Measurements from ENCODE around the gene AGER.
A peak's percentile ranks its signal among the peaks of the same experiment; 100 is the strongest.

The AGER gene

DNA sequence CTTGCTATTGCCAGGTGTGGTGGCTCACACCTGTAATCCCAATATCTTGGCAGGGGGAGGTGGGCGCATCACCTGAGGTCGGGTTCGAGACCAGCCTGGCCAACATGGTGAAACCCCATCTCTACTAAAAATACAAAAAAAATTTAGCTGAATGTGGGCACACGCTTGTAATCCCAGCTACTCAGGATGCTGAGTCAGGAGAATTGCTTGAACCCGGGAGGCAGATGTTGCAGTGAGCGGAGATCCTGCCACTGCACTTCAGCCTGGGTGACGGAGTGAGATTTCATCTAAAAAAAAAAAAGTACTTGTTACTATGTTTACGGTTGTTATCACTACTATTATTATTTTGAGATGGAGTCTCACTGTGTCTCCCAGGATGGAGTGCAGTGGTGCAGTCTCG lies 27.2 kb downstream of the AGER start:
- FAIRE-seq (no peak), DNase-seq (ENCODE audit: insufficient read length, low spot score) (no peak)
- no peak for TF ChIP-seq POLR2A (IDR thresholded peaks at IDR 0.05; ENCODE audit: low read depth, low read length)

DNA sequence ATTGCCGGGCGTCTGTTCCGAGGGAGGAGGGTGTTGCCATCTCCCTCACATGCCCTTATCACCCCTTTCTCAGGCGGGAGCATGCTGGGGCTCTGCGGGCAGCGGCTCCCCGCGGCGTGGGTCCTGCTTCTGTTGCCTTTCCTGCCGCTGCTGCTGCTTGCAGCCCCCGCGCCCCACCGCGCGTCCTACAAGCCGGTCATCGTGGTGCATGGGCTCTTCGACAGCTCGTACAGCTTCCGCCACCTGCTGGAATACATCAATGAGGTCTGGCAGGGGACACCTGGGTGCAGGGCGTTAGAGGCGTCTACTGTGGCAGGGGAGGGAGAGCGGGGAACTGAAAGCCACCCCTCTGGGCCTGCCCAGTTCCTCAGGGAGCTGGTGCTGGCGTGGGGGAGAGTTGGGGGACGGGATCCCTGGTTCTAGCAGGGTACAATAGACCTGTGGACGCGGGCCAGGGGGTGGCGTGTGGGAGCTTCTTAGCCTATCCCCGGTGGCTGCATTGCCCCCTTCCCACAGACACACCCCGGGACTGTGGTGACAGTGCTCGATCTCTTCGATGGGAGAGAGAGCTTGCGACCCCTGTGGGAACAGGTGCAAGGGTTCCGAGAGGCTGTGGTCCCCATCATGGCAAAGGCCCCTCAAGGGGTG lies 29.4 kb downstream of the AGER start:
- DNase-seq (ENCODE audit: insufficient read length, low spot score), result peak; percentile 64
- TF ChIP-seq POLR2A (IDR thresholded peaks at IDR 0.05; ENCODE audit: low read depth, low read length), result no peak
- no peak for FAIRE-seq

DNA sequence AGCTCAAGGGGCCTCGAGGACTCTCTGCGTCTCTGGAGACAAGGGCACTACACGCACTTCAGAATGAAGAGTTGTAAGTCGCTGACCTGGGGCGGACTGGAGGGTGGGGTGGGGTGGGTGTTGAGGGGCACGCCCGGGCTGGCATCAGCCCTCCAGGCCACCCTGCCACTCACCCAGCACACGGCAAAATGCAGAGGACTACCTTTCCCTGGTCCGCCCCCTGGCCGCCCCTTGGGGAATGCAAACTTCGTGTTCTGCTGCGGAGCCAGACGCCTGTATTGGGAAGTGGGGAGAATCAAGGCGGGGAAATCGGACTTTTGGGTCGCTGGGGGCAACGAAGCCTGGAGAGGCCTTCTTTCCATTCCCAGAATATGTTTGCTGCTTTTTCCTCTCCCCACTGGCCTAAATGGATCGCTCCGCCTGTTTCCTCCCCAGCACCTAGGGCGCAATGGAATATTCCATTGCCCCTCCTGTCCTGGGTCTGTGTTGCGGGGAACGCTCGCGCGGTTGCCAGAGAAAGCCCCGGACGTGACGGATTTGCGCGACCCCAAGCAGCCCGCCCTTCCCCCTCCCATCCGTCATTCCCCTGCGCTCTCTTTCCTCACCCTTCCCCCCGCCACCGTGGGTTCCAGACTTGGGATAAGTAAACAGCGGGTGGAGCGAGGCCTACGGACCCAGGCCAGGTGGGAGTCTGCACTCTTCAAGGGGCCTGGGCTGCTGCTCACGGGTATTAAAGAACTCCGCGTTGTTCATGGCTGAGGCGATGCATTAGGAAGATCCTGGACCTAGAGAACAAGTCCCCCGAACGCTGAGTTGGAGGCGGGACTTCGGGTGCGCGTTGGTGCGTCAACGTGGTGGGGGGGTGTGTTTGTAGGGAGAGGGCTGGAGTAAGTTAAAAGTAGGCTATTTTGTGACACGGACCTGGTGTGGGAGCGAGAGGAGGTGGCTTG lies 30.2 kb downstream of the AGER start, which contains the start of gene PPT2:
PPT2 (plus strand) TSS at position 578 of the 950 bp plus-strand sequence. CDS start 454 bp downstream, outside the sequence.
- DNase-seq (ENCODE audit: insufficient read length, low spot score) (peak; percentile 86), FAIRE-seq (peak; percentile 66)
- peak; percentile 8; the same call in 1 of the 2 replicates for TF ChIP-seq POLR2A (IDR thresholded peaks at IDR 0.05; ENCODE audit: low read depth, low read length)

DNA sequence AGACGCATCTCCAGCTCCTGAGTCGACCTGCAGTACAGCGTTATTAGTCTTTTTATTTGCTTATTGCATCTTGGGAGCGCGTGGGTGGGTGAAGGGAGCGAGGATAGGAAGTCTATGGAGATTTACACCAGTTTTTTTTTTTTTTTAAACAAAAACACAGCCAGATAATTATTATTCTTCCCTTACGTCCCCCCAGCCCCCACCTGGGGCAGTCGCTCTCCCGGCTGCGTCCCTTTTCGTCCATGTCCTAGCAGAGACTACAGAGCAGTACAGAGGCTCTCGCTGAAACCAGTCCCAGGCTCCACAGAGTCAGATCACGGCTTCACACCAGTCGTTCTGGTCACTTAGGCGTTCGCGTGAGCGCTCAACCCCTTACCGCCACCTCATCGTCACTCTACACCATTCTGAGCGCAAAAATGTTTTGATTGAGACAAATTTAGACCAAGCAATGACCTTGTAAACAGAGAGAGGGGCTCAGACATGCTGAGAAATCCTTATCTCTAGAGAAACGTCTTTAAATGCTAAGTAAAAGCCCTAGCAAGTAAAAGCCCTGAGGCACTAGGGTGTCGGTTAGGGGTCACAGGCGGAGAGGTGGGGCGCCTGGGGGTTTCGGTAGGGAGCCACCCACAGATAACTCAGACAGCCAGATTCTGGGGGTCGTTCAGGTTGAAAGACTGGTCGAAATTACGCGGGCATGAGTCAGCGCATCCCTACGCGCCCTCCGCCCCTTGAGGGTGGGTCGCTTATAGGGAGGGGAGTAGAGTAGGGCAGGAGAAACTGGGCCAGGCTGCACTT lies 31.1 kb downstream of the AGER start:
- no peak for FAIRE-seq
- no peak for DNase-seq (ENCODE audit: insufficient read length, low spot score)
- TF ChIP-seq POLR2A (IDR thresholded peaks at IDR 0.05; ENCODE audit: low read depth, low read length), result no peak

DNA sequence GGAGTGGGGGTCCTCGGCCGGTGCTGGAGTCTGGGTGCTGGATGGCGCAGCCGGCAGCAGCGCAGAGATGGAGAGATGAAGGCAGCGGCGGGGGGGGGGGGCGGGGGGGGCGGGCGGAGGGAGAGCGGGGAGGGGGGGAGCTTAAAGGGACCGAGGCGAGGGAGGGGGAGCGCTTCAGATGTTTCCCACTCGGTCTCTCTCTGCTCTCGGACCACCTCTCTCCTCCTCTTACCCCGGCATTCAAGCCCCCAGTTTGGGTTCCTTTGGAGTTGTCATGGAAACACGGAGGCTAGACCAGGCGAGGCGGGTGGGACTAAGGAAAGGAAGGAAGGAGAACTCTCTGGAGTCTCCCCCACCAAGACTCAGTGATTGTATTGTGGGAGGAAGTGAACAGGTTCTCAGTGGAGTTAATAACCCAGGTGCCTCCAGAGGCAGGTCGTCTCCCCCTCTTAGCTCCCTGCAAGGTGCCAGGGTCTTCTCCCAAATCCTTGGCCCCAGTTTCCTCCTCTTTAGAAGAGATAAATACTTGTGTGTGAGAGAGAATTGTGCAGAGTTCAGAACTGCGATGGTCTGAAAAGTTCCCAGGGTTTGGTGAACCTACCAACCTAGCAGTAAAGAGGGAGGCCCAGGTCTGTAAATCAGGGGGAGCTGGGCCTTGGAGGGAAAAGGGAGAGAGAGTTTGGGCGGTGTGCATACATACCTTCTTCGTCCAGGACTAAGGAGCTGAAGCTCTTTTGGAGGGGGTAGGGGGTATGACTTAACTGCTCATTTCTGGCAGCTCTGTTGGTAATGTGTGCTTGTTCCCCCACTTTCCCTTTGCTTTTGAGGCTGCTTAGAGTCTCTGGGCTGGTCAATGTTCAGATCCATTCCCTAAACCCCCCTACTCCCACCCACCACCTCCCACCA lies 31.9 kb downstream of the AGER start, which contains the start of gene PRRT1:
PRRT1 (minus strand) TSS at position 77 of the 906 bp plus-strand sequence. CDS start 112 bp downstream, outside the sequence.
- FAIRE-seq, result no peak
- no peak for DNase-seq (ENCODE audit: insufficient read length, low spot score)
- no peak for TF ChIP-seq POLR2A (IDR thresholded peaks at IDR 0.05; ENCODE audit: low read depth, low read length)

DNA sequence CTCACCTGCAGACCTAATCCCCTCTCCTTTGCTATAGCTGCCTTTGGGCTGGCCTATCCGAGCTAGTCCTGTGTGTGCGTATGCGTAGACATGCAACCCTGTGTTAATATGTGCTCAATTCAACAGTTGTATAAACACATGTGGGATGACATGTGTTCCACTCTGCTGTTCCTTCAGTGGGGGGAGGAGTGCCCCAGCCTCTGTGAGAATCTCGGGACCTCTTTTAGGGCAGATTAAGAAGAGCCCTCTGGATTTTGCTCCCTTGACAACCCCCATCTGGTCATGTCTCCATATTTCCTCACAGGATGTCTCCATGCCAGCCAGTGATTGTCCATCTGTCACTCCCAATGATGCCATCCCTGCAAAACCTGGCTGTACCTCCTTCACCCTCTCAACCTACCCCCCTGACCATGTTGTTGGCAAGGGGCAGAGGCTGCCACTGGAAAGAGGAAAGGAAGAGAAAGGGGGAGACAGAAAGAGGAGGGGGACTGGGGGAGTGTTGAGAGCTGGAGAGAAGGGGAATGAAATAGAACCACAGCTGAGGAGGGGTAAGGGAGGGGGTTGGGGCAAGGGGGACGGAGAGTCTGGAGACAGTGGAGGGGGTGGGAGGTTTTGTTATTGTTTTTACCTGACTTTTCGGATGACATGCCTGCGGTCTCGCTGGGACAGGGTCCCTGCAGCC lies 32.7 kb downstream of the AGER start:
- no peak for TF ChIP-seq POLR2A (IDR thresholded peaks at IDR 0.05; ENCODE audit: low read depth, low read length)
- FAIRE-seq (no peak), DNase-seq (ENCODE audit: insufficient read length, low spot score) (no peak)

DNA sequence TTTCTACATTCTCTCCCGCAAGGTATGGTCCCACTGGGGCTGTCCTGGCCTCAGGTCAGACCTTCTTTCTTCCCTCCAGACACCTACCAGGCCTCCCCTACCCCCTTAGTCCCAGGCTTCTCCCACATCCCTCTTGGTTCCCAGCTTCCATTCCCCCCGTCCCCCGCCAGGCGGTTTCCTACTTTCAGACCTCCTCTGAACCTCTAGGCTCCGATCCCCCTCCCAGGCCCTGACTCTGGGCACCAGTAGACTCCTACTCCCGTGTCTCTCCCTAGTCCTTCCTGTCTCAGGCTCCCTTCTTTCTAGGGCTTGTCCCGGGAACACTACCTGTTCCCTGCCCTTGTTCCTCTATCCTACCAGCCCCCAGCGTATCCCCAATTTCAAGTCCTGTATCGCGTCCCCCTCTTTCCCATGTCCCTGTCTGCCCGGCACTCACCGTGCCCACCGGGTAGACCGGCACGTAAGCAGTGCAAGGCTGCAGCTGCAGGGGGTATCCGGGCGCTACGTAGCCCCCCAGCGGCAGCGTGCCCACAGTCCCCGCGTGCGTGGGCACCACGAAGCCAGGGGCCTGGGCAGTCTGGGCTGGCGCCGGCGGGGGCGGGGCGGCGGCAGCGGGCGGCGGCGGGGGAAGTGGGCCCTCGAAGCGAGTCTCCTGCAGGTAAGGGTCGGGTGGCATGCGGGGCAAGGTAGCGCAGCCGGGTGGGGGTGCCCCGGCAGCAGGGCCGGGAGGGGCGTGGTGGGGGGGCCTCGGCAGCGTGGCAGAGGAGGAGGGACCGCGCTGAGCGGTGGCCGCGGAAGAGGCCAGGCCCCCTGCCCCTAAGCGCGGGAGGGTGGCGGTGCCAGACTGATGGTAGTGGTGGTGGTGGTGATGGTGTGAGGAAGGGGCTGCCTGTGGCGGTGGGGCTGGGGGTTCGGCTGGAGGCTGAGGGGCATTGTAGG lies 33.9 kb downstream of the AGER start:
- DNase-seq (ENCODE audit: insufficient read length, low spot score) (no peak), FAIRE-seq (no peak)
- no peak for TF ChIP-seq POLR2A (IDR thresholded peaks at IDR 0.05; ENCODE audit: low read depth, low read length)

DNA sequence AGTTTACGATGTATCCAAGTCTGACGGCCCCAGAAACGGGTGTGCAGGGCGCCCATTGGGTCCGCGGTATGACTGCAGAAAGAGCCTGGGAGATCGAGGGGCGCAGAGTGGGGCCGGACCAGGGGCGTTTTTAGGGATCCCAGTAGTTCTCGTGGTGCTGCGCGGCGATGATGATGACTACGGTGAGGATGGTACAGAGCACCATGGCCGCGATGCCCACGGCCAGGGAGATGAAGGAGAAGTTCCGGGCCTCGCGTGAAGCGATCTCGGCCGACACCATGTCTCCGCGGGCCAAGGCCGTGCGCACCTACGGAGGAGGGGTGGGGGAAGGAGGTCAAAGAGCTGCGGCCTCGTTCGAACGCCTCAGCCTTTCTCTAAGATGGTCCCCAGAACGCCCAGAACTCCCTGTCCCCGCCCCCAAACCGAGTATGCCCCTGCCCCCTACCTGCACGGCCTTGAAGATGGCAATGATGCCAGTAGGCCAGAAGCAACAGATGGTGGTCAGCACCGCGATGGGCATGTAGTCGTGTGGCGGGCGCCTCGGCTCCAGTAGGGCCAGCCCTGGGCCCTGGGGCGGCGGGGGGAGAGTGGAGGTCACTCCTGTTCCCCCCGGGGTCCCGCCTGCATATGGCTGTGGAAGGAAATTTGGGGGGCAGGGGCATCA lies 34.8 kb downstream of the AGER start:
- no peak for TF ChIP-seq POLR2A (IDR thresholded peaks at IDR 0.05; ENCODE audit: low read depth, low read length)
- DNase-seq (ENCODE audit: insufficient read length, low spot score) (no peak), FAIRE-seq (no peak)

DNA sequence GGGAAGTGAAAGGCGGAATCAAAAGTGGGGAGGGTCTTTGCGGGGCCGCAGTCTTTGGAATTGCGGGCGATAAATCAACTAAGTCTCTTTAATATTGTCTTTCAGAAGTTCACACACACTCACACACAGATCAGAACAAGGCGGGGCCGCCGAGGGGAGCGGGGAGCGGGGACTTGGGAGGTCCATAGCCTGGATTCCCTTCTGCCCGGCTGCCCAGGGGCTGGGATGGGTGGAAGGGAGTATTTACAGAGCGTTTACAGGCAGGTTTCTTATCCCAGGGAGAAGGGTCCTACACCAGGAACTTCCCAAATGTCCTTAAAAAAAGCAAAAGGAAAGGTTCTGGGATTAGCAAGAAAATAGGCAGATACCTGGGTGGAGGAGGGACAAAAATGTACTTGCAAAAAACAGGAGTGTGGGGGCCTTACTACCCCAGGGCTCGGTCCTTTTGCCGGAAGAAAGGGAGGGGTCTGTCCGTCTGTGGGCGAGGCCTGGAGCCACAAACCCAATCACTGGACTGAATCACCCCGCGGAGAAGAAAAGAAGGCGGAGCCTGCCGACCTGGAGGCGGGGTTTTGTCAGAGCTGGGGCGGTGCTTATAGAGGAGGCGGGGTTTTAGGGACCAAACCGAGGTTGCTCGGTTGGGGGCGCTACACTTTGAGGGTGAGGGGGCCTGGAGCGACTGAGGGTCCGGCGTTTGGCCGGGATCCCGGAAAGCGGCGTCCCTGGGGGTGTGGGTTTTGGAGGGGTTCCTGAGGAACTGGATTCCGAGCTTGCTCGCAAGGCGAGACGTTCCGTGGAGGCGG lies 35.6 kb downstream of the AGER start:
- FAIRE-seq (no peak), DNase-seq (ENCODE audit: insufficient read length, low spot score) (no peak)
- TF ChIP-seq POLR2A (IDR thresholded peaks at IDR 0.05; ENCODE audit: low read depth, low read length), result no peak

Measured in H54 (cell line).